Testis (tissue), 5 donors: Measurements from ENCODE around the gene CCRL2. TPM values are rescaled to one million over a fixed set of nuclear protein-coding genes. Genes with fewer than 3 reads are reported as not detected.
A peak's percentile ranks its signal among the peaks of the same experiment; 100 is the strongest.

ENCODE experiments used
- DNase-seq: peaks from one replicate; pipeline ENCODE4 v3.0.0-alpha.2; 2019
- H3K27ac ChIP-seq, 2 donors: fragments of 200-600 bp; sonication (generic); one replicate each; pipeline ENCODE4 v1.5.1; 2019
- H3K27me3 ChIP-seq: fragments of 200-600 bp; sonication (generic); one replicate; pipeline ENCODE4 v1.5.1; 2019
- H3K36me3 ChIP-seq: fragments of 200-600 bp; sonication (generic); one replicate; pipeline ENCODE4 v1.5.1; 2017; ENCODE audit warnings: low read depth; ENCODE audit errors: missing control alignments
- H3K4me1 ChIP-seq: fragments of 200-600 bp; sonication (generic); one replicate; pipeline ENCODE4 v1.5.1; 2019
- H3K4me3 ChIP-seq, 2 donors: fragments of 200-600 bp; sonication (generic); one replicate each; pipeline ENCODE4 v1.5.1; 2017 to 2019
- H3K9me3 ChIP-seq: fragments of 200-600 bp; sonication (generic); one replicate; pipeline ENCODE4 v1.5.1; 2017
- CTCF ChIP-seq, 3 experiments: fragments of 450-650 bp in 2 of 3; fragments of 200-600 bp in 1 of 3; sonication (generic) in 1 of 3; IDR thresholded peaks; one replicate each; pipeline ENCODE4 v1.5.1; 2016 to 2019; ENCODE audit warnings: antibody characterized with exemption in 3 of 3, mild to moderate bottlenecking in 2 of 3, moderate library complexity in 1 of 3
- POLR2A ChIP-seq: fragments of 450-650 bp; IDR thresholded peaks from one replicate; pipeline ENCODE4 v1.6.1; 2017; ENCODE audit warnings: antibody characterized with exemption, mild to moderate bottlenecking, moderate library complexity
- WGBS, 2 donors: methylation state at CpG; one replicate each; pipeline ENCODE4 v1.1.5; 2018; 5-methylcytosine and 5-hydroxymethylcytosine counted together
- intact Hi-C: fragments of 100-400 bp; cut with DNase I; formaldehyde crosslinking; loops from one replicate; pipeline ENCODE4 v1.15.1; 2023; ENCODE audit warnings: low total_unique reads
- long read RNA-seq, 2 donors: transcript quantifications; one replicate each; lab custom pipeline, GENCODE V29; 2026
- polyA plus RNA-seq: library from polyadenylated mRNA; stranded (reverse); fragments of 350-450 nt; fragmentation: Illumina TruSeq; extraction: RNeasy Lipid Tissue Mini Kit (QIAGEN cat#74804); gene quantifications from one replicate; pipeline ENCODE4 v1.2.3, GENCODE V29; 2014; ENCODE audit warnings: low read depth, low replicate concordance; ENCODE audit not compliant: insufficient read depth
- total RNA-seq, 2 donors: library from RNA; depleted of rRNA; stranded (reverse); fragments of >200 nt; gene quantifications; one replicate each; pipeline ENCODE4 v1.2.3, GENCODE V29; 2016

The CCRL2 gene
- total RNA-seq, result under 1 TPM; 0.31 to 0.87 TPM
- polyA plus RNA-seq, result 1.2 TPM
- long read RNA-seq, donor 1, result 0 reads
- long read RNA-seq, donor 2, result 0 reads

GRCh38 chr3:46406788-46407611 is at the start of gene CCRL2, which contains the start of gene CCR5AS:
CCRL2 (plus strand) TSS chr3:46407259; CDS start chr3:46408080, 821 bp downstream.
CCR5AS (minus strand) TSS chr3:46407066.
- DNase-seq, result peak; percentile 33
- 63 to 65% methylated on average over 17 to 20 of the region's 20 CpGs for WGBS, 2 donors
- peak within 1 kb of the TSS; percentile 53 to 74 for H3K27ac ChIP-seq
- intact Hi-C loops, result no loop called here
- no peak within 1 kb of the TSS for H3K4me3 ChIP-seq
- no peaks in the 10 kb centered on the region for H3K9me3 ChIP-seq
- no peak for TF ChIP-seq POLR2A
- TF ChIP-seq CTCF (IDR thresholded peaks at IDR 0.05), result no peak
- H3K36me3 ChIP-seq, result no peaks in the 10 kb centered on the region
- H3K4me1 ChIP-seq, result no peaks in the 10 kb centered on the region
- no peaks in the 10 kb centered on the region for H3K27me3 ChIP-seq

GRCh38 chr3:46358466-46358865 is 48.6 kb upstream of the CCRL2 start:
- Histone ChIP-seq H3K4me1 (no peaks in the 10 kb centered on the region), H3K27ac (no peak overlapping the region), H3K27me3 (no peaks in the 10 kb centered on the region), H3K36me3 (no peaks in the 10 kb centered on the region), H3K4me3 (no peak overlapping the region), H3K9me3 (no peaks in the 10 kb centered on the region)
- no peak for DNase-seq
- 83 to 84% methylated on average over 6 of the region's 6 CpGs for WGBS, 2 donors
- TF ChIP-seq CTCF (IDR thresholded peaks at IDR 0.05), result no peak
- no peak for TF ChIP-seq POLR2A
- intact Hi-C loops, result no loop called here

- intact Hi-C loops, result no loop called here
- H3K27ac ChIP-seq, result no peak overlapping the region
- TF ChIP-seq CTCF (IDR thresholded peaks at IDR 0.05) (no peak), POLR2A (no peak)
- peak; percentile 35 for DNase-seq
- H3K27me3 ChIP-seq, result no peaks in the 10 kb centered on the region
- 51 to 61% methylated on average over 11 of the region's 11 CpGs for WGBS, 2 donors
- H3K36me3 ChIP-seq, result no peaks in the 10 kb centered on the region
- H3K4me3 ChIP-seq, result no peak overlapping the region
- no peaks in the 10 kb centered on the region for H3K9me3 ChIP-seq
- no peaks in the 10 kb centered on the region for H3K4me1 ChIP-seq
Measured at GRCh38 chr3:46359733-46360493, 47.1 kb upstream of the CCRL2 start.

GRCh38 chr3:46360907-46361306 is 46.2 kb upstream of the CCRL2 start:
- no peak overlapping the region for H3K27ac ChIP-seq
- no peaks in the 10 kb centered on the region for H3K36me3 ChIP-seq
- no peak for DNase-seq
- WGBS, 2 donors, result 75 to 82% methylated on average over 6 of the region's 6 CpGs
- H3K4me1 ChIP-seq, result no peaks in the 10 kb centered on the region
- no peaks in the 10 kb centered on the region for H3K27me3 ChIP-seq
- H3K9me3 ChIP-seq, result no peaks in the 10 kb centered on the region
- TF ChIP-seq CTCF (IDR thresholded peaks at IDR 0.05), result no peak
- TF ChIP-seq POLR2A, result no peak
- intact Hi-C loops, result no loop called here
- H3K4me3 ChIP-seq, result no peak overlapping the region
